Sciatic nerve (tissue), 2 donors: ENCODE data around the gene NCCRP1. TPM values are rescaled to one million over a fixed set of nuclear protein-coding genes. Genes with fewer than 3 reads are reported as not detected.
"Not testable (repeated sequence)": the region's sequence is repeated elsewhere in the genome, so short reads cannot be mapped to it uniquely, and the experiment has no call there.

ENCODE experiments used
- ATAC-seq: fragments of 200-7000 bp; cut with Tn5 transposase; one replicate; pipeline ENCODE4 v1.9.1; 2020; ENCODE audit warnings: mild to moderate bottlenecking, moderate library complexity
- DNase-seq: peaks from one replicate; pipeline ENCODE4 v3.0.0-alpha.2; 2020; ENCODE audit warnings: low spot score
- intact Hi-C: fragments of 100-400 bp; cut with DNase I; formaldehyde crosslinking; loops from one replicate; pipeline ENCODE4 v1.14.2; 2022
- total RNA-seq: library from RNA; stranded (reverse); fragmentation: NEBNext Ultra II Directional; extraction: Animal tissue kit (Norgen Biotek cat#: 25700); gene quantifications from one replicate; pipeline ENCODE4 v1.2.1, GENCODE V29; 2021
- donor health status: DM: no; HTN: no; CAD: no.
- donor health status: DM: no; HTN: no; CAD: no.

NCCRP1 gene
- total RNA-seq, 1 donor from 2014 or later: not detected

DNA sequence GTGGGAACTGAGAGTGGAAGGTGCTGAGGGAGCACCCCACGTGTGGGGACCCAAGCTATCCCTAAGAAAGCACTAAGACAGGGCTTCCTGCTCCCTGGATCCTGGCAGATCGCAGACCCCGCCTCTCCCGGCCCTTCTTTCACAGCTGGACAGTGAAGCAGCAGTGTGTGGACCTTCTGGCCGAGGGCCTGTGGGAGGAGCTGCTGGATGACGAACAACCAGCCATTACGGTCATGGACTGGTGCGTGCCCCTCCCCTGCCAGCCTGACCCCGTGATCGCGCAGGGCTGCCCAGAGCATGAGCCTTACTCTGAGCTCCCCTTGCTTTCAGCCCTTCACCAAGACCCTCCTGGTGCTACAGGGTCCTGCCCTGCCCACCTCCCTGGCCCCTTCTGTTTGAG lies 2.3 kb downstream of the NCCRP1 start:
- intact Hi-C loops: no loop called here
- DNase-seq (no peak), ATAC-seq (peak; percentile 60)

GRCh38 chr19:39200066-39200802 lies 3.5 kb downstream of the NCCRP1 start:
- intact Hi-C loops: no loop called here

DNA sequence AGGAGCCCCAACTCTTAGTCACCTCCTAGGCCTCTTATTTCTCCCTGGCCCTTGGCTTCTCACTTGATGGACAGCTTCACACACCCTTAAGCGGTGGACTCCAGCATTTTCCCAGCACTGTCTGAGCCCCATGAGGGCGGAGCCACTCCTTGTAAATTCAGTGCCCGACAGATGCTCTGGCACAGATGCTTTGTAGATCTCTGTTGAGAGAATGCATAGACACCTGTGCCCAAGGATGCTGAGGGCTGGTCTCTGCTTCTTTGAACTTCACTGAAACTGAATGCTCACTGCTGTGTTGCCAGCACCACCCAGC lies 4.0 kb downstream of the NCCRP1 start:
- intact Hi-C loops: no loop called here
- ATAC-seq (no peak), DNase-seq (no peak)

More at GRCh38 chr19:39200066-39200802, 3.5 kb downstream of the NCCRP1 start:
- no peak for ATAC-seq
- DNase-seq: no peak

GRCh38 chr19:39202998-39203355 lies 6.2 kb downstream of the NCCRP1 start:
- ATAC-seq (no peak), DNase-seq (no peak)
- intact Hi-C loops: no loop called here

- ATAC-seq (no peak), DNase-seq (no peak)
- intact Hi-C loops: no loop called here
Observed at GRCh38 chr19:39203372-39204341, 6.9 kb downstream of the NCCRP1 start, which contains the start of gene SYCN. Gene SYCN, minus strand, starts transcription at chr19:39204263. Its CDS starts 9 bp downstream, at chr19:39204254.

DNA sequence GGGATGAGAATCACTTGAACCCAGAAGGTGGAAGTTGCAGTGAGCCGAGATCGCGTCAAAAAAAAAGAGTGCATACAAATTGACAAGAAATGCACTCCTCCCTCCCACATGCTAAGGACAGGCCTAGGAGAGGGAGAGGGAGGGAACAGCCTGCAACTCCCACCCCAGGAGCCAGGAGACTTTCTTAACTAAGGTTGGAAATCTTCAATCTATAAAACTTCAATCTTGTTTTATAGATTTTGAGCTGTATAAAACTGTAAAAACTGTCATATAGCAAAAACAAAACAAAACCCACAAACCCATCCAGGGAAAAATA lies 8.6 kb downstream of the NCCRP1 start:
- intact Hi-C loops: no loop called here
- ATAC-seq (no peak), DNase-seq (no peak)

- intact Hi-C loops: no loop called here
- ATAC-seq: no peak
- DNase-seq: no peak
Observed at GRCh38 chr19:39206122-39206521, 9.4 kb downstream of the NCCRP1 start.

DNA sequence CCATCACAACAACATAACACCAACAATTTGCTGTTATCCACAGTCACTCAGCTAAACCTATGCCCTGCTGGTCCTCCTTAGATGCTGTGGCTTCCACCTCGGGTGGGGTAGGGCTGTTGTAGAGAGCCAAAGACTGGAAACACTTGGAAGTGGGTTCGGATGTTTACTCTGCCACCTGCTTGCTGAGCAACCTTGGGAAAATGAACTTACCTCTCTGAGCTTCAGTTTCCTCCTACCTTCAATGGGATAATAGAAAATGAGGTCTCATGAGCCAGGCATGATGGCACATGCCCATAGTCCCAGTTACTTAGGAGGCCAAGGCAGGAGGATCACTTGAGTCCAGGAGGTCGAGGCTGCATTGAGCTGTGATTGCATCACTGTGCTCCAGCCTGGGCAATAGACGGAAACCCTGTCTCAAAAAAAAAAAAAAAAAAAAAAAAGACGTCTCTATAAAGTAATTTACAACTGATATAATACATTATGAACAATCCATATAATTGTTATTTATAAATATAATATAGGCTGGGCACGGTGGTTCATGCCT lies 10.6 kb downstream of the NCCRP1 start:
- intact Hi-C loops: no loop called here
- no peak for ATAC-seq
- DNase-seq: no peak

- ATAC-seq (no peak), DNase-seq (no peak)
- intact Hi-C loops: no loop called here
Observed at GRCh38 chr19:39208175-39208795, 11.5 kb downstream of the NCCRP1 start.

DNA sequence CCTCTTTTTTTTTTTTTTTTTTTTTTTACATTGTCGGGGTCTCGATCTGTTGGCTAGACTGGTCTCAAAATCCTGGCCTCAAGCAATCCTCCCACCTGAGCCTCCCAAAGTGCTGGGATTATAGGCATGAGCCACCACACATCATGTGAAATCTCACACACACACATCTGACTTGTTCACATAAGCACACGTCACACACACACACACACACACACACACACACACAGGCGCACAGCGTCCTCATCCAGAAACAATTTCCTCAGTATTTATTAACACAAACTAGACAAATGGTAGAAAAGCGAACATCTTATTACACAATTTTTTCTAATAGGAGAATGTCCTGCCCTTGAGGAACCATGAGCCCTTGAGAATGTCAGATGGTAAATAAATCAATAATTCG lies 12.4 kb downstream of the NCCRP1 start:
- ATAC-seq: no peak
- intact Hi-C loops: no loop called here
- DNase-seq: no peak

- intact Hi-C loops: no loop called here
- ATAC-seq (no peak), DNase-seq (no peak)
Observed at GRCh38 chr19:39211731-39212374, 15.1 kb downstream of the NCCRP1 start.

DNA sequence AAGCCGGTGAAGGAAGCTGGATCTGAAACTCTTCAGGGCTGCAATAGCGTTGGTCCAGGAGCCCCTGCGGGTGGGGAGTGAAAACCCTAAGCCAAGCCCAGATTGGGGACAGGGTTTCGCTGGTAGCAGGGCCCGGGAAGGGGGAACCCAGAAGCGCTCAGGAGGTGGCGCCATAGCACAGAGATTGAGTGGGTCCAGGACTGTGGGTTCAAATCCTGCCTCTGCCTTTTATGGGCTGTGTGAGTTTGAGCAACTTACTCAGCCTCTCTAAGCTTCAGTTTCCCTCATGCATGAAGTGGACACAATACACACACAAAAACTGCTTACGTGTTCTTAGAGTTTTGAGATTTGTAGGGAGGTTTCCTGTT lies 15.6 kb downstream of the NCCRP1 start:
- DNase-seq (peak; percentile 66), ATAC-seq (peak; percentile 28)
- intact Hi-C loops: no loop called here

DNA sequence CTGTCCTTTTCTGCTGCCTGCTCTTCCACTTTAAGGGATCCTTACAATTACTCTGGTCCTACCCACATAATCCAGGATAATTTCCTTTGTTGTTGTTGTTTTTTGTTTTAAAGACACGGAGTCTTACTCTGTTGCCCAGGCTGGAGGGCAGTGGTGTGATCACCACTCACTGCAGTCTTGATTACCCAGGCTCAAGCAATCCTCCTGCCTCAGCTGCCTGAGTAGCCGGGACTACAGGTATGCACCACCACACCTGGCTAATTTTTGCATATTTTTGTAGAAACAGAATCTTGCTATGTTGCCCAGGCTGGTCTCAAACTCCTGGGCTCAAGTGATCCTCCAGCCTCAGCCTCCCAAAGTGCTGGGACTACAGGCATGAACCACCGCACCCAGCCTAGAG lies 18.6 kb downstream of the NCCRP1 start:
- intact Hi-C loops, DNase-seq, ATAC-seq: not testable (repeated sequence)

- ATAC-seq: no peak
- intact Hi-C loops: no loop called here
- DNase-seq: no peak
Observed at GRCh38 chr19:39217094-39217493, 20.3 kb downstream of the NCCRP1 start.

DNA sequence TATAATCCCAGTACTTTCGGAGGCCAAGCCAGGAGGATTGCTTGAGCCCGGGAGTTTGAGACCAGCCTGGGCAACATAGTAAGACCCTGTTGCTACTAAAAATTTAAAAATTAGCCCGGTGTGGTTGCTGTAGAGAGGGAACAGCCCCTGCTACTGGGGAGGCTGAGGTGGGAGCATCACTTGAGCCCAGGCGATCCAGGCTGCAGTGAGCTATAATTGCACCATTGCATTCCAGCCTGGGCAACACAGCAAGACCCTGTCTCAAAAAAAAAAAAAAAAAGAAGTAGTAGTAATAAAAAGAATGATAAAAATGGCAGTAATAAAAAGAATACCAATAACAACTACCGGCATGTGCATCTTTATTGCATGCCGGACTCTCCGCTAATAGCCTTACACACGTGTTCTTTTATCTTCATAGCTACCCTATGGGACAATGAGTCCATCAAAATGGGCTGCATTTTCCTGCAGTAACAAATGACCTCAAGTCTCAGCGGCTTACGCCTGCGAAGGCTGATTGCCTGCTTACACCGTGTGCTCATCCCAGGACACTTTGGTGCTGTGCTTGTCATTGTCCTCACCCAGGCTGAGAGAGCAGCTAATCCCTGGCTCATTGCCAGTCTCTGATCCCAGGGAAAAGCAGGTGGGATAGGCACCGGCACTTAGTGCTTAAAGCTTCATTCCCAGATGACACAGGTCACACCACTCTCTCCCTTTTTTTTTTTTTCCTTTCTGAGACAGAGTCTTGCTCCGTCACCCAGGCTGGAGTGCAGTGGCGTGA lies 21.7 kb downstream of the NCCRP1 start:
- no peak for DNase-seq
- intact Hi-C loops: no loop called here
- no peak for ATAC-seq

DNA sequence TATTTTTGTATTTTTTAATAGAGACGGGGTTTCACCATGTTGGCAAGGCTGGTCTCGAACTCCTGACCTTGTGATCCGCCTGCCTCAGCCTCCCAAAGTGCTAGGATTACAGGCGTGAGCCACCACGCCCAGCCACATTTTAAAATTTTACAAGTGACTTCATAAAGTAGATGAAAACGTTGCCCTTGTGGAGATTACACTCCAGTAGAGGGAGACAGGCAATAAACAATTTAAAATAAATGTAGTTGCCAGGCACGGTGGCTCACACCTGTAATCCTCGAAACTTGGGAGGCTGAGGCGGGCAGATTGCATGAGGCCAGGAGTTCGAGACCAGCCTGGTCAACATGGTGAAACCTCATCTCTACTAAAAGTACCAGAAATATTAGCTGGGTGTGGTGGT lies 22.3 kb downstream of the NCCRP1 start:
- ATAC-seq, intact Hi-C loops, DNase-seq: not testable (repeated sequence)

- intact Hi-C loops: no loop called here
- ATAC-seq (no peak), DNase-seq (no peak)
Observed at GRCh38 chr19:39223703-39224279, 27.0 kb downstream of the NCCRP1 start.

- ATAC-seq (no peak), DNase-seq (no peak)
- intact Hi-C loops: no loop called here
Observed at GRCh38 chr19:39224910-39225309, 28.1 kb downstream of the NCCRP1 start.
